WERI-Rb-1 (cell line): ENCODE data around the gene MTCH2.

Source experiments
- DNase-seq: peaks from one replicate; pipeline ENCODE4 v3.0.0-alpha.2; 2020
- H3K27ac ChIP-seq: fragments of 250-450 bp; sonication (Bioruptor Pico); 2 replicates; pipeline ENCODE4 v1.5.1; 2020; ENCODE audit warnings: mild to moderate bottlenecking, moderate library complexity
- H3K27me3 ChIP-seq: fragments of 250-450 bp; sonication (Bioruptor Pico); 2 replicates; pipeline ENCODE4 v1.5.1; 2021; ENCODE audit warnings: mild to moderate bottlenecking, low read depth, moderate library complexity; ENCODE audit not compliant: insufficient read depth, severe bottlenecking
- H3K36me3 ChIP-seq: fragments of 250-450 bp; sonication (Bioruptor Pico); 2 replicates; pipeline ENCODE4 v1.5.1; 2020; ENCODE audit warnings: mild to moderate bottlenecking, moderate library complexity
- H3K4me3 ChIP-seq: 2 replicates; pipeline ENCODE4 v1.5.1; 2011; ENCODE audit warnings: low read depth, mild to moderate bottlenecking, control low read depth, low read length
- H3K9me3 ChIP-seq: fragments of 250-450 bp; sonication (Bioruptor Pico); 2 replicates; pipeline ENCODE4 v1.5.1; 2021; ENCODE audit warnings: mild to moderate bottlenecking, moderate library complexity; ENCODE audit not compliant: severe bottlenecking
- TF ChIP-seq, protein P1 (sequence below): IDR thresholded peaks from 2 replicates; pipeline ENCODE4 v1.5.1; 2011; ENCODE audit warnings: low read depth, mild to moderate bottlenecking, control low read depth, inconsistent platforms, low read length

MTCH2 gene

GRCh38 chr11:47599902-47600301 lies 42.5 kb downstream of the MTCH2 start:
- TF ChIP-seq, protein P1, sequence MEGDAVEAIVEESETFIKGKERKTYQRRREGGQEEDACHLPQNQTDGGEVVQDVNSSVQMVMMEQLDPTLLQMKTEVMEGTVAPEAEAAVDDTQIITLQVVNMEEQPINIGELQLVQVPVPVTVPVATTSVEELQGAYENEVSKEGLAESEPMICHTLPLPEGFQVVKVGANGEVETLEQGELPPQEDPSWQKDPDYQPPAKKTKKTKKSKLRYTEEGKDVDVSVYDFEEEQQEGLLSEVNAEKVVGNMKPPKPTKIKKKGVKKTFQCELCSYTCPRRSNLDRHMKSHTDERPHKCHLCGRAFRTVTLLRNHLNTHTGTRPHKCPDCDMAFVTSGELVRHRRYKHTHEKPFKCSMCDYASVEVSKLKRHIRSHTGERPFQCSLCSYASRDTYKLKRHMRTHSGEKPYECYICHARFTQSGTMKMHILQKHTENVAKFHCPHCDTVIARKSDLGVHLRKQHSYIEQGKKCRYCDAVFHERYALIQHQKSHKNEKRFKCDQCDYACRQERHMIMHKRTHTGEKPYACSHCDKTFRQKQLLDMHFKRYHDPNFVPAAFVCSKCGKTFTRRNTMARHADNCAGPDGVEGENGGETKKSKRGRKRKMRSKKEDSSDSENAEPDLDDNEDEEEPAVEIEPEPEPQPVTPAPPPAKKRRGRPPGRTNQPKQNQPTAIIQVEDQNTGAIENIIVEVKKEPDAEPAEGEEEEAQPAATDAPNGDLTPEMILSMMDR: no peak
- Histone ChIP-seq H3K9me3 (no peaks in the 10 kb centered on the region), H3K36me3 (no peaks in the 10 kb centered on the region), H3K4me3 (peak overlapping the region; percentile 20; the same call in 1 of the 2 replicates), H3K27ac (peak overlapping the region; percentile 71), H3K27me3 (no peaks in the 10 kb centered on the region)
- peak; percentile 57 for DNase-seq

DNA sequence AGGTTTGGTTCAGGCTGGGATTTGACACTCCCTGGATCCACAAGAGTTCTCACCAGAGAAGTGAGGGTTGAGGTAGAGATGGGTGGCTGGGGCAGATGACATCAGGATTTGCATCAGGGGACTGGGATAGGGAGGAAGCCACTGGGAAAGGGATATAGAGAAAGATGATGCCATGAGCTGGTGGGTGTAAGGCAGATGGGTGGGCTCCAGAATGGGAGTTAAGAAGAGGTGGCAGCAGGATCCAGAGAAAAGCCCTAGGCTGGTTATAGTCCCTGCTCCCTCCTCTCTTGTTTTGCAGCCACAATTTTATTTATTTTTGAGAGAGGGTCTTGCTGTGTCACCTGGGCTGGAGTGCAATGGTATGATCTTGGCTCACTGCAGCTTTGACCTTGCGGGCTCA lies 46.4 kb downstream of the MTCH2 start:
- H3K4me3 ChIP-seq: no peak overlapping the region
- no peak overlapping the region for H3K27ac ChIP-seq
- no peak for DNase-seq
- peaks cover 8% of the 10 kb centered on the region for H3K27me3 ChIP-seq
- no peaks in the 10 kb centered on the region for H3K9me3 ChIP-seq
- TF ChIP-seq, protein P1: no peak
- H3K36me3 ChIP-seq: no peaks in the 10 kb centered on the region

GRCh38 chr11:47595029-47595428 lies 47.3 kb downstream of the MTCH2 start:
- H3K27me3 ChIP-seq: peaks cover 8% of the 10 kb centered on the region
- no peak overlapping the region for H3K27ac ChIP-seq
- no peak for DNase-seq
- no peak overlapping the region for H3K4me3 ChIP-seq
- no peaks in the 10 kb centered on the region for H3K36me3 ChIP-seq
- TF ChIP-seq, protein P1: no peak
- no peaks in the 10 kb centered on the region for H3K9me3 ChIP-seq

GRCh38 chr11:47593934-47594855 lies 48.2 kb downstream of the MTCH2 start, which contains the start of gene C1QTNF4:
C1QTNF4 (minus strand) TSS chr11:47594411; CDS start chr11:47590810, 3,601 bp downstream.
- peaks cover 8% of the 10 kb centered on the region for H3K27me3 ChIP-seq
- H3K36me3 ChIP-seq: no peaks in the 10 kb centered on the region
- peak; percentile 50 for DNase-seq
- H3K9me3 ChIP-seq: no peaks in the 10 kb centered on the region
- peak within 1 kb of the TSS; percentile 51 for H3K4me3 ChIP-seq
- TF ChIP-seq, protein P1: no peak
- no peak within 1 kb of the TSS for H3K27ac ChIP-seq

- H3K4me3 ChIP-seq: peak overlapping the region; percentile 51
These were observed 48.8 kb downstream of the MTCH2 start for GRCh38 chr11:47593492-47593933.

More at GRCh38 chr11:47593492-47593933, 48.8 kb downstream of the MTCH2 start:
- Histone ChIP-seq H3K27ac (no peak overlapping the region), H3K9me3 (no peaks in the 10 kb centered on the region), H3K36me3 (no peaks in the 10 kb centered on the region), H3K27me3 (peaks cover 8% of the 10 kb centered on the region)
- DNase-seq: no peak
- TF ChIP-seq, protein P1: no peak
